SU-DHL-6 (cell line): ENCODE results near the gene PTRH2.

Source experiments
- CTCF ChIP-seq: fragments of 200-600 bp; sonication (generic); IDR thresholded peaks from one replicate; pipeline ENCODE4 v1.5.1; 2017; ENCODE audit warnings: antibody characterized with exemption, mild to moderate bottlenecking, low read length, moderate library complexity; ENCODE audit not compliant: insufficient read depth, poor library complexity, severe bottlenecking
- EZH2phosphoT487 ChIP-seq: fragments of 200-600 bp; sonication (generic), shearing (Covaris generic); conservative IDR thresholded peaks from 2 replicates; pipeline ENCODE4 v1.6.1; 2018; ENCODE audit warnings: mild to moderate bottlenecking, antibody characterized with exemption, low read length, moderate library complexity, mixed read lengths

GRCh38 chr17:59719526-59719925 is 12.3 kb upstream of the PTRH2 start:
- TF ChIP-seq CTCF (no peak), EZH2phosphoT487 (no peak)
